Measurements from ENCODE around the gene C22orf23.

DNA sequence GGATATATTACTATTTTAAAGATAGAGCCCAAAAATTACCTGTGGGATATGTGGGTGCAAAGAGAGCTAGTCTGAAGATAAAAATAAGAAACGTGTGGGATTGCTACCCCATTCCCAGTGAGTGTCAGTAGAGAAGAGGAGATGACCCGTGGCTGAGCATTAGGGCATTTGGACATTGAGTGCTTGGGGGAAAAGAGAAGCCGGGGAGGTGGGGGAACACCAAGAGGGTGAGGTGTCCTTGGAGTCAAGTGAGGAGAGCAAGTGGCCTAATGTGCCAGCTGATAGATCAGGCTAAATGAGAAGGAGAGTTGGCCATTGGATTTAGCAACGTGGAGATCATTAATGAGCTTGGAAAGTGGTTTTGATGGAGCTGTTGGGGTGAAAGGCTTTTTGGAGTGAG is 1.3 kb upstream of the C22orf23 start:
- TF ChIP-seq, protein P1, sequence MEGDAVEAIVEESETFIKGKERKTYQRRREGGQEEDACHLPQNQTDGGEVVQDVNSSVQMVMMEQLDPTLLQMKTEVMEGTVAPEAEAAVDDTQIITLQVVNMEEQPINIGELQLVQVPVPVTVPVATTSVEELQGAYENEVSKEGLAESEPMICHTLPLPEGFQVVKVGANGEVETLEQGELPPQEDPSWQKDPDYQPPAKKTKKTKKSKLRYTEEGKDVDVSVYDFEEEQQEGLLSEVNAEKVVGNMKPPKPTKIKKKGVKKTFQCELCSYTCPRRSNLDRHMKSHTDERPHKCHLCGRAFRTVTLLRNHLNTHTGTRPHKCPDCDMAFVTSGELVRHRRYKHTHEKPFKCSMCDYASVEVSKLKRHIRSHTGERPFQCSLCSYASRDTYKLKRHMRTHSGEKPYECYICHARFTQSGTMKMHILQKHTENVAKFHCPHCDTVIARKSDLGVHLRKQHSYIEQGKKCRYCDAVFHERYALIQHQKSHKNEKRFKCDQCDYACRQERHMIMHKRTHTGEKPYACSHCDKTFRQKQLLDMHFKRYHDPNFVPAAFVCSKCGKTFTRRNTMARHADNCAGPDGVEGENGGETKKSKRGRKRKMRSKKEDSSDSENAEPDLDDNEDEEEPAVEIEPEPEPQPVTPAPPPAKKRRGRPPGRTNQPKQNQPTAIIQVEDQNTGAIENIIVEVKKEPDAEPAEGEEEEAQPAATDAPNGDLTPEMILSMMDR (IDR thresholded peaks at IDR 0.05), result no peak
- no peak for TF ChIP-seq EZH2 (IDR thresholded peaks at IDR 0.05; ENCODE audit: borderline replicate concordance, insufficient read depth, low read depth, low read length, poor library complexity, severe bottlenecking)

All from B cell (primary cell).